SK-N-SH treated with all-trans-retinoic acid at 6 μM for 48 hours (cell line): ENCODE data around the gene BICC1.

ENCODE experiments used
- ARNTL ChIP-seq: fragments of 450-650 bp; formaldehyde crosslinking; IDR thresholded peaks from 2 replicates; pipeline ENCODE4 v1.5.0; 2020; ENCODE audit warnings: low read depth, mild to moderate bottlenecking, moderate library complexity, borderline replicate concordance
- BACH2 ChIP-seq: fragments of 250-450 bp; sonication (Bioruptor Pico); IDR thresholded peaks from 2 replicates; pipeline ENCODE4 v1.9.0; 2021; ENCODE audit warnings: mild to moderate bottlenecking, borderline replicate concordance
- ESRRG ChIP-seq: fragments of 250-450 bp; sonication (Bioruptor Pico); IDR thresholded peaks from 2 replicates; pipeline ENCODE4 v1.6.1; 2021; ENCODE audit warnings: mild to moderate bottlenecking
- GLIS3 ChIP-seq: fragments of 250-450 bp; sonication (Bioruptor Pico); IDR thresholded peaks from 2 replicates; pipeline ENCODE4 v1.5.0; 2020; ENCODE audit warnings: mild to moderate bottlenecking, moderate library complexity
- RARB ChIP-seq: fragments of 250-450 bp; sonication (Bioruptor Pico); IDR thresholded peaks from 2 replicates; pipeline ENCODE4 v1.8.0; 2021; ENCODE audit warnings: mild to moderate bottlenecking, moderate library complexity
- ZFP3 ChIP-seq: fragments of 250-450 bp; sonication (Bioruptor Pico); IDR thresholded peaks from 2 replicates; pipeline ENCODE4 v1.5.0; 2020; ENCODE audit warnings: mild to moderate bottlenecking, moderate library complexity
- ZFP30 ChIP-seq: fragments of 450-650 bp; formaldehyde crosslinking; IDR thresholded peaks from 2 replicates; pipeline ENCODE4 v1.5.0; 2022; ENCODE audit warnings: mild to moderate bottlenecking, moderate library complexity
- ZNF70 ChIP-seq: fragments of 450-650 bp; formaldehyde crosslinking; IDR thresholded peaks from 2 replicates; pipeline ENCODE4 v1.5.0; 2020; ENCODE audit warnings: mild to moderate bottlenecking, moderate library complexity
- TF ChIP-seq, protein P1 (sequence below): fragments of 250-450 bp; sonication (Bioruptor Pico); IDR thresholded peaks from 2 replicates; pipeline ENCODE4 v1.8.0; 2020; ENCODE audit warnings: mild to moderate bottlenecking, moderate library complexity, borderline replicate concordance
- TF ChIP-seq, protein P2 (sequence below): fragments of 250-450 bp; sonication (Bioruptor Pico); IDR thresholded peaks from 2 replicates; pipeline ENCODE4 v1.5.0; 2020; ENCODE audit warnings: mild to moderate bottlenecking, moderate library complexity

DNA sequence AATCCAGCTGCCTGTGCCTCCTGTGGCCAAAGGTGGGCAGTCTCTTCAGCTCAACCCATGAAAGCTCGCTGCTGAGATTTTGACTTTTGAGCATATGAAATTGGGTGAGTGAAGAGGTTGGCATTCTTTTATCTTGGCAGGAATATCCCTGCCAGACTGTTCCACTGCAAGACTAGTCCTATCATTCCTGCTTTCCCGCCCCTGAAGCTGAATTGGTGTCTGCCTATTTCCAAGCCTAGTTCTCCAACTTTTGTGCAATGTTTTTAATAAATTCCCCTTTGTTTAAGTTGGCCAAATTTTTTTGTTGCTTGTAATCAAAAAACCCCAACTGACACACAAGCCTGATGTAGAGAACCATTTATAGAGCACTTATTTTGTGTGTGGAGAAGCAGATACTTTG lies 34.8 kb upstream of the BICC1 start:
- TF ChIP-seq ARNTL (no peak), ZFP30 (CRISPR knock-in tag) (no peak), ESRRG (CRISPR knock-in tag) (no peak), GLIS3 (CRISPR knock-in tag) (no peak), ZFP3 (CRISPR knock-in tag) (no peak), BACH2 (CRISPR knock-in tag) (no peak), ZNF70 (no peak), RARB (no peak)
- TF ChIP-seq, protein P1, sequence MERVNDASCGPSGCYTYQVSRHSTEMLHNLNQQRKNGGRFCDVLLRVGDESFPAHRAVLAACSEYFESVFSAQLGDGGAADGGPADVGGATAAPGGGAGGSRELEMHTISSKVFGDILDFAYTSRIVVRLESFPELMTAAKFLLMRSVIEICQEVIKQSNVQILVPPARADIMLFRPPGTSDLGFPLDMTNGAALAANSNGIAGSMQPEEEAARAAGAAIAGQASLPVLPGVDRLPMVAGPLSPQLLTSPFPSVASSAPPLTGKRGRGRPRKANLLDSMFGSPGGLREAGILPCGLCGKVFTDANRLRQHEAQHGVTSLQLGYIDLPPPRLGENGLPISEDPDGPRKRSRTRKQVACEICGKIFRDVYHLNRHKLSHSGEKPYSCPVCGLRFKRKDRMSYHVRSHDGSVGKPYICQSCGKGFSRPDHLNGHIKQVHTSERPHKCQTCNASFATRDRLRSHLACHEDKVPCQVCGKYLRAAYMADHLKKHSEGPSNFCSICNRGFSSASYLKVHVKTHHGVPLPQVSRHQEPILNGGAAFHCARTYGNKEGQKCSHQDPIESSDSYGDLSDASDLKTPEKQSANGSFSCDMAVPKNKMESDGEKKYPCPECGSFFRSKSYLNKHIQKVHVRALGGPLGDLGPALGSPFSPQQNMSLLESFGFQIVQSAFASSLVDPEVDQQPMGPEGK, result no peak
- TF ChIP-seq, protein P2, sequence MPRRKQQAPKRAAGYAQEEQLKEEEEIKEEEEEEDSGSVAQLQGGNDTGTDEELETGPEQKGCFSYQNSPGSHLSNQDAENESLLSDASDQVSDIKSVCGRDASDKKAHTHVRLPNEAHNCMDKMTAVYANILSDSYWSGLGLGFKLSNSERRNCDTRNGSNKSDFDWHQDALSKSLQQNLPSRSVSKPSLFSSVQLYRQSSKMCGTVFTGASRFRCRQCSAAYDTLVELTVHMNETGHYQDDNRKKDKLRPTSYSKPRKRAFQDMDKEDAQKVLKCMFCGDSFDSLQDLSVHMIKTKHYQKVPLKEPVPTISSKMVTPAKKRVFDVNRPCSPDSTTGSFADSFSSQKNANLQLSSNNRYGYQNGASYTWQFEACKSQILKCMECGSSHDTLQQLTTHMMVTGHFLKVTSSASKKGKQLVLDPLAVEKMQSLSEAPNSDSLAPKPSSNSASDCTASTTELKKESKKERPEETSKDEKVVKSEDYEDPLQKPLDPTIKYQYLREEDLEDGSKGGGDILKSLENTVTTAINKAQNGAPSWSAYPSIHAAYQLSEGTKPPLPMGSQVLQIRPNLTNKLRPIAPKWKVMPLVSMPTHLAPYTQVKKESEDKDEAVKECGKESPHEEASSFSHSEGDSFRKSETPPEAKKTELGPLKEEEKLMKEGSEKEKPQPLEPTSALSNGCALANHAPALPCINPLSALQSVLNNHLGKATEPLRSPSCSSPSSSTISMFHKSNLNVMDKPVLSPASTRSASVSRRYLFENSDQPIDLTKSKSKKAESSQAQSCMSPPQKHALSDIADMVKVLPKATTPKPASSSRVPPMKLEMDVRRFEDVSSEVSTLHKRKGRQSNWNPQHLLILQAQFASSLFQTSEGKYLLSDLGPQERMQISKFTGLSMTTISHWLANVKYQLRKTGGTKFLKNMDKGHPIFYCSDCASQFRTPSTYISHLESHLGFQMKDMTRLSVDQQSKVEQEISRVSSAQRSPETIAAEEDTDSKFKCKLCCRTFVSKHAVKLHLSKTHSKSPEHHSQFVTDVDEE (CRISPR knock-in tag), result no peak
